MCF 10A (cell line): ENCODE results near the gene DNAJC11. TPM values are rescaled to one million over a fixed set of nuclear protein-coding genes. Genes with fewer than 3 reads are reported as not detected.

Experiments used
- BruUV-seq: library from RNA; stranded (reverse); fragments of 400-500 nt; replicated peaks from 2 replicates; lab custom pipeline; 2021; lab: Mats Ljungman, UMichigan
- CTCF ChIA-PET: fragments of 300-600 bp; sonication (Branson Sonifier 250); formaldehyde crosslinking; extraction: SDS; loops from one replicate; lab custom pipeline; 2021; ENCODE audit warnings: antibody characterized with exemption, inconsistent platforms; lab: Yijun Ruan, JAX
- POLR2A ChIA-PET: fragments of 300-600, 350-650 bp; sonication (Branson Sonifier 250); formaldehyde crosslinking; extraction: SDS; loops from one replicate; lab custom pipeline; 2020; ENCODE audit warnings: antibody characterized with exemption, inconsistent platforms; lab: Yijun Ruan, JAX
- DNase-seq: peaks from one replicate; pipeline ENCODE4 v3.0.0-alpha.2; 2018; ENCODE audit not compliant: unreplicated experiment
- H3K27ac Mint-ChIP-seq: one replicate; pipeline ENCODE4 v1.8.0; 2022; ENCODE audit warnings: mild to moderate bottlenecking, low read depth, mixed read lengths; ENCODE audit not compliant: unreplicated experiment
- H3K27me3 Mint-ChIP-seq: one replicate; pipeline ENCODE4 v1.8.0; 2022; ENCODE audit warnings: mixed read lengths; ENCODE audit not compliant: insufficient read depth, unreplicated experiment
- H3K36me3 Mint-ChIP-seq: one replicate; pipeline ENCODE4 v1.8.0; 2022; ENCODE audit warnings: mild to moderate bottlenecking, moderate library complexity, mixed read lengths; ENCODE audit not compliant: insufficient read depth, unreplicated experiment
- H3K4me1 Mint-ChIP-seq: one replicate; pipeline ENCODE4 v1.8.0; 2022; ENCODE audit warnings: mixed read lengths; ENCODE audit not compliant: insufficient read depth, unreplicated experiment
- H3K4me3 Mint-ChIP-seq: one replicate; pipeline ENCODE4 v1.8.0; 2022; ENCODE audit warnings: mild to moderate bottlenecking, moderate library complexity, mixed read lengths; ENCODE audit not compliant: unreplicated experiment
- H3K9me3 Mint-ChIP-seq: one replicate; pipeline ENCODE4 v1.8.0; 2022; ENCODE audit warnings: mixed read lengths; ENCODE audit not compliant: unreplicated experiment
- intact Hi-C: fragments of 100-400 bp; cut with micrococcal nuclease; formaldehyde crosslinking; loops from 2 replicates; pipeline ENCODE4 v1.14.1; 2022
- total RNA-seq: library from RNA; stranded (reverse); gene quantifications from 2 replicates; pipeline ENCODE4 v1.2.3, GENCODE V29; 2022
- TF ChIP-seq, protein P1 (sequence below): fragments of 200-600 bp; IDR thresholded peaks from one replicate; pipeline ENCODE4 v1.8.0; 2022; ENCODE audit warnings: antibody characterized with exemption, mild to moderate bottlenecking; ENCODE audit not compliant: unreplicated experiment

The DNAJC11 gene
- total RNA-seq, 1 experiment from 2014 or later = 76.1 TPM

GRCh38 chr1:6732942-6733341, 31.3 kb upstream of the DNAJC11 start:
- H3K36me3 Mint-ChIP-seq = no peaks in the 10 kb centered on the region
- no TSS peak for BruUV-seq
- no peaks in the 10 kb centered on the region for H3K4me1 Mint-ChIP-seq
- intact Hi-C loops = no loop called here
- DNase-seq = no peak
- no peak overlapping the region for H3K27ac Mint-ChIP-seq
- TF ChIP-seq, protein P1, sequence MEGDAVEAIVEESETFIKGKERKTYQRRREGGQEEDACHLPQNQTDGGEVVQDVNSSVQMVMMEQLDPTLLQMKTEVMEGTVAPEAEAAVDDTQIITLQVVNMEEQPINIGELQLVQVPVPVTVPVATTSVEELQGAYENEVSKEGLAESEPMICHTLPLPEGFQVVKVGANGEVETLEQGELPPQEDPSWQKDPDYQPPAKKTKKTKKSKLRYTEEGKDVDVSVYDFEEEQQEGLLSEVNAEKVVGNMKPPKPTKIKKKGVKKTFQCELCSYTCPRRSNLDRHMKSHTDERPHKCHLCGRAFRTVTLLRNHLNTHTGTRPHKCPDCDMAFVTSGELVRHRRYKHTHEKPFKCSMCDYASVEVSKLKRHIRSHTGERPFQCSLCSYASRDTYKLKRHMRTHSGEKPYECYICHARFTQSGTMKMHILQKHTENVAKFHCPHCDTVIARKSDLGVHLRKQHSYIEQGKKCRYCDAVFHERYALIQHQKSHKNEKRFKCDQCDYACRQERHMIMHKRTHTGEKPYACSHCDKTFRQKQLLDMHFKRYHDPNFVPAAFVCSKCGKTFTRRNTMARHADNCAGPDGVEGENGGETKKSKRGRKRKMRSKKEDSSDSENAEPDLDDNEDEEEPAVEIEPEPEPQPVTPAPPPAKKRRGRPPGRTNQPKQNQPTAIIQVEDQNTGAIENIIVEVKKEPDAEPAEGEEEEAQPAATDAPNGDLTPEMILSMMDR = no peak
- no peak overlapping the region for H3K4me3 Mint-ChIP-seq
- CTCF ChIA-PET = no interaction called here
- no peaks in the 10 kb centered on the region for H3K9me3 Mint-ChIP-seq
- H3K27me3 Mint-ChIP-seq = no peaks in the 10 kb centered on the region
- POLR2A ChIA-PET = interaction anchor here (1.8 kb wide), 1 partner anchor 52 kb away, joined by 9 read pairs; the partner anchor contains the start of gene CAMTA1

DNA sequence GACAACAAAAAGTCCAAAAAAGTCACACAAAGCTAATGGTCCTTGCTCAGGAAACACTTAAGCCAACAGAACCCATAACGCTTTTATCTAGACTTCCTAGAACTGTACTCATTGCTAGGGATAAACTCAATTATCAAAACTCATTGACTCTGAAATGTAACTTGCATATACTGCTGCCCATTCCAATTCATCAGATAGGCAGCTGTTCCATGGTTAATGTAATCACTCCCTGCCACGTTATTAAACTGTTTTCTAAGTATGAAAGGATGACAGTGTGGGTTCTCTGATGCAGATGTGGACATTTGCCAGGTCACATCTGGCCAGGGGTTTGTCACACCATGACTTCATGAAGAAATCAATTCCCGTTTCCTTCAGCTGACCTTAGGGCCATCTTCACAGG, 30.3 kb upstream of the DNAJC11 start:
- CTCF ChIA-PET = interaction anchor here (1.7 kb wide), 1 partner anchor 13 kb away, joined by 7 read pairs; no protein-coding TSS in a partner anchor
- POLR2A ChIA-PET = interaction anchor here (1.0 to 1.8 kb wide), 2 partner anchors 31 to 53 kb away, joined by 3 to 9 read pairs; partner anchors contain the start of gene CAMTA1
- H3K4me3 Mint-ChIP-seq = no peak overlapping the region
- intact Hi-C loops = no loop called here
- no peaks in the 10 kb centered on the region for H3K9me3 Mint-ChIP-seq
- H3K4me1 Mint-ChIP-seq = no peaks in the 10 kb centered on the region
- DNase-seq = no peak
- TF ChIP-seq, protein P1 = no peak
- no peaks in the 10 kb centered on the region for H3K36me3 Mint-ChIP-seq
- H3K27ac Mint-ChIP-seq = no peak overlapping the region
- H3K27me3 Mint-ChIP-seq = no peaks in the 10 kb centered on the region
- no TSS peak for BruUV-seq

GRCh38 chr1:6730880-6731279, 29.3 kb upstream of the DNAJC11 start:
- Mint-ChIP-seq H3K27me3 (no peaks in the 10 kb centered on the region), H3K27ac (no peak overlapping the region), H3K9me3 (no peaks in the 10 kb centered on the region), H3K4me1 (no peaks in the 10 kb centered on the region), H3K36me3 (no peaks in the 10 kb centered on the region), H3K4me3 (no peak overlapping the region)
- BruUV-seq = no TSS peak
- no peak for DNase-seq
- TF ChIP-seq, protein P1 = no peak
- CTCF ChIA-PET = interaction anchor here (0.7 to 1.7 kb wide), 2 partner anchors 12 to 29 kb away, joined by 4 to 7 read pairs; partner anchors contain the start of gene DNAJC11
- POLR2A ChIA-PET = interaction anchor here (0.6 kb wide), 1 partner anchor 25 kb away, joined by 3 read pairs; no protein-coding TSS in a partner anchor
- intact Hi-C loops = no loop called here

DNA sequence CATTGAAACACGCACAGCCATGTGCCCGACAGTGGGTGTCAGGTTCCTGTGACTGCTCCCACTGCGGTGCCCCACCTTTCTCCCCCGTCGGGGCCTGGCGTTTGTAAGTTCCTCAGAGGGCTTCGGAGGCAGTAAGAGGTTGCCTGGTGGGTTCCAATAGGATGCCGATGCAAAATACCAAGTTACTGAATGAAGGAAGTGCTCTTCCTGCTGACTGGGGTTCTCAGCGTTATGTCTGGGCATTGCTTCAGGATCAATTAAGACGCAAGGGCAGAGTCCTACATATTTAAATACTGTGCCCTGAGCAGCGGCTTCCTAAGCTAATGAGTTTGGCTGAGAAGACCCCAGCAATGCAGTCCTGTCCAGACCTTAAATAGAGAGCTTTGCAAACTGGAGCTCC, 28.9 kb upstream of the DNAJC11 start:
- CTCF ChIA-PET = interaction anchor here (0.7 to 1.7 kb wide), 2 partner anchors 11 to 29 kb away, joined by 4 to 7 read pairs; partner anchors contain the start of gene DNAJC11
- H3K4me3 Mint-ChIP-seq = no peak overlapping the region

More for the DNA sequence above, 28.9 kb upstream of the DNAJC11 start:
- POLR2A ChIA-PET = interaction anchor here (0.6 kb wide), 1 partner anchor 25 kb away, joined by 3 read pairs; no protein-coding TSS in a partner anchor
- no peaks in the 10 kb centered on the region for H3K36me3 Mint-ChIP-seq
- H3K9me3 Mint-ChIP-seq = no peaks in the 10 kb centered on the region
- H3K27ac Mint-ChIP-seq = no peak overlapping the region
- intact Hi-C loops = no loop called here
- DNase-seq = no peak
- TF ChIP-seq, protein P1 = no peak
- BruUV-seq = no TSS peak
- H3K27me3 Mint-ChIP-seq = no peaks in the 10 kb centered on the region
- no peaks in the 10 kb centered on the region for H3K4me1 Mint-ChIP-seq
